SK-N-MC (cell line): ENCODE results near the gene MAGEC3.

Experiments used
- EZH2 ChIP-seq: fragments of 200-600 bp; sonication (generic); IDR thresholded peaks from one replicate; pipeline ENCODE4 v1.6.1; 2017; ENCODE audit warnings: antibody characterized with exemption
- FOXP2 ChIP-seq: optimal IDR thresholded peaks from 2 replicates; pipeline ENCODE3; 2011; ENCODE audit warnings: mild to moderate bottlenecking, moderate library complexity; ENCODE audit not compliant: insufficient read depth; ENCODE audit errors: extremely low read length, control extremely low read depth
- POLR2AphosphoS5 ChIP-seq: IDR thresholded peaks from 2 replicates; pipeline ENCODE4 v1.6.1; 2012; ENCODE audit warnings: mild to moderate bottlenecking, low read depth, low read length, borderline replicate concordance

- no peak for TF ChIP-seq POLR2AphosphoS5
- TF ChIP-seq EZH2, result no peak
- no peak for TF ChIP-seq FOXP2
Measured at GRCh38 chrX:141811438-141811837, 26.7 kb upstream of the MAGEC3 start.
